Body of pancreas (tissue), 4 donors: ENCODE measurements around the gene IGSF11. TPM values are rescaled to one million over a fixed set of nuclear protein-coding genes. Genes with fewer than 3 reads are reported as not detected.
"Not testable (repeated sequence)": the region's sequence is repeated elsewhere in the genome, so short reads cannot be mapped to it uniquely, and the experiment has no call there.

Source experiments
- ATAC-seq: fragments of 150-250 bp; one replicate; pipeline ENCODE4 v1.9.1; 2016
- DNase-seq, 4 donors: peaks; one replicate each; pipeline ENCODE4 v3.0.0-alpha.2; 2019
- H3K27ac ChIP-seq, 4 donors: fragments of 200-600 bp; sonication (generic); 1 replicate in 3 of 4; 2 replicates in 1 of 4; pipeline versions ENCODE4 v1.5.1 to v1.6.1; 2016 to 2019; ENCODE audit warnings: mild to moderate bottlenecking in 1 of 4, mixed read lengths in 1 of 4, moderate library complexity in 1 of 4
- H3K27me3 ChIP-seq, 2 donors: fragments of 200-600 bp; sonication (generic); one replicate each; pipeline ENCODE4 v1.6.0; 2016; ENCODE audit warnings: mild to moderate bottlenecking in 1 of 2
- H3K36me3 ChIP-seq, 2 donors: fragments of 200-600 bp; sonication (generic); replicated peaks in 1 of 2; 2 replicates each; pipeline ENCODE4 v1.5.1; 2016; ENCODE audit warnings: low read depth in 2 of 2; ENCODE audit not compliant: insufficient read depth in 1 of 2
- H3K4me1 ChIP-seq: fragments of 200-600 bp; sonication (generic); one replicate; pipeline ENCODE4 v1.6.0; 2016
- H3K4me3 ChIP-seq, 2 donors: fragments of 200-600 bp; sonication (generic); 1 replicate in 1 of 2; 2 replicates in 1 of 2; pipeline ENCODE4 v1.5.1; 2016 to 2019
- H3K9me3 ChIP-seq, 3 donors: fragments of 200-600 bp; sonication (generic); 1 replicate in 2 of 3; 2 replicates in 1 of 3; pipeline ENCODE4 v1.5.1; 2016
- CTCF ChIP-seq, 7 experiments: fragments of 450-650 bp in 4 of 7; fragments of 200-600 bp in 3 of 7; sonication (generic) in 3 of 7; IDR thresholded peaks; one replicate each; pipeline ENCODE4 v1.5.1; 2016 to 2019; ENCODE audit warnings: antibody characterized with exemption in 7 of 7
- POLR2A ChIP-seq, 3 donors: fragments of 450-650 bp; IDR thresholded peaks; one replicate each; pipeline ENCODE4 v1.6.1; 2016; ENCODE audit warnings: antibody characterized with exemption in 3 of 3, mild to moderate bottlenecking in 2 of 3
- WGBS, 2 donors: methylation state at CpG; one replicate each; pipeline ENCODE4 v1.1.5; 2017; 5-methylcytosine and 5-hydroxymethylcytosine counted together
- intact Hi-C: fragments of 100-400 bp; cut with DNase I; formaldehyde crosslinking; loops from one replicate; pipeline ENCODE4 v1.15.1; 2023
- total RNA-seq, 2 donors: library from RNA; depleted of rRNA; stranded (reverse); fragments of >200 nt; gene quantifications; one replicate each; pipeline ENCODE4 v1.1.0, GENCODE V29; 2016

The IGSF11 gene
- total RNA-seq, result 1 to 10 TPM; 3.0 to 9.1 TPM

- peak; percentile 90 for ATAC-seq
- Histone ChIP-seq H3K36me3 (no peaks in the 10 kb centered on the region), H3K27me3 (no peaks in the 10 kb centered on the region), H3K27ac (peak within 1 kb of the TSS; percentile 41 to 88 (median 80)), H3K4me1 (peaks cover 6% of the 10 kb centered on the region), H3K9me3 (no peaks in the 10 kb centered on the region), H3K4me3 (peak within 1 kb of the TSS; percentile 56 to 81)
- peak; percentile 78 to 84 (median 80) for DNase-seq
- TF ChIP-seq CTCF (IDR thresholded peaks at IDR 0.05) (peak; percentile 22 to 93 (median 64)), POLR2A (IDR thresholded peaks at IDR 0.05) (peak; percentile 48 to 78 (median 78))
- 0 to 1% methylated on average over 10 to 60 of the region's 80 CpGs for WGBS, 2 donors
- intact Hi-C loops, result loop anchor here (5.0 kb wide), 1 partner anchor 152 kb away; no protein-coding TSS in a partner anchor
These were observed at the start of gene IGSF11 for GRCh38 chr3:119034256-119035013. TSS of gene IGSF11 (minus strand) at chr3:119034846. CDS start at chr3:119034582, 264 bp downstream.

- intact Hi-C loops, result no loop called here
- DNase-seq (no peak), ATAC-seq (no peak)
- TF ChIP-seq POLR2A (IDR thresholded peaks at IDR 0.05), result no peak
- no peak for TF ChIP-seq CTCF (IDR thresholded peaks at IDR 0.05)
- H3K27ac ChIP-seq, result no peak overlapping the region
- H3K27me3 ChIP-seq, result no peaks in the 10 kb centered on the region
- WGBS, 2 donors, result 62 to 67% methylated on average over 1 of the region's 1 CpG
- H3K9me3 ChIP-seq, result no peaks in the 10 kb centered on the region
- H3K4me1 ChIP-seq, result no peaks in the 10 kb centered on the region
- no peaks in the 10 kb centered on the region for H3K36me3 ChIP-seq
- H3K4me3 ChIP-seq, result no peak overlapping the region
These were observed 45.7 kb upstream of the IGSF11 start for GRCh38 chr3:119080364-119080763.

- 90 to 94% methylated on average over 2 to 19 of the region's 36 CpGs for WGBS, 2 donors
- no peaks in the 10 kb centered on the region for H3K27me3 ChIP-seq
- TF ChIP-seq CTCF (IDR thresholded peaks at IDR 0.05) (no peak), POLR2A (IDR thresholded peaks at IDR 0.05) (no peak)
- no peak overlapping the region for H3K4me3 ChIP-seq
- DNase-seq (no peak), ATAC-seq (no peak)
- no peaks in the 10 kb centered on the region for H3K9me3 ChIP-seq
- intact Hi-C loops, result no loop called here
- H3K4me1 ChIP-seq, result no peaks in the 10 kb centered on the region
- H3K36me3 ChIP-seq, result no peaks in the 10 kb centered on the region
- no peak overlapping the region for H3K27ac ChIP-seq
These were observed 38.8 kb upstream of the IGSF11 start for GRCh38 chr3:119073258-119074001.

- 90 to 96% methylated on average over 15 of the region's 15 CpGs for WGBS, 2 donors
- H3K27ac ChIP-seq, intact Hi-C loops, H3K4me3 ChIP-seq, ATAC-seq, H3K9me3 ChIP-seq, DNase-seq, H3K27me3 ChIP-seq, H3K4me1 ChIP-seq, H3K36me3 ChIP-seq: not testable (repeated sequence)
These were observed 37.8 kb upstream of the IGSF11 start for GRCh38 chr3:119072451-119072850.

GRCh38 chr3:119069725-119070124 lies 35.1 kb upstream of the IGSF11 start:
- DNase-seq (no peak), ATAC-seq (no peak)
- no peak for TF ChIP-seq CTCF (IDR thresholded peaks at IDR 0.05)
- TF ChIP-seq POLR2A (IDR thresholded peaks at IDR 0.05), result no peak
- 59 to 65% methylated on average over 3 of the region's 3 CpGs for WGBS, 2 donors
- Histone ChIP-seq H3K27me3 (no peaks in the 10 kb centered on the region), H3K27ac (no peak overlapping the region), H3K4me3 (no peak overlapping the region), H3K9me3 (no peaks in the 10 kb centered on the region), H3K36me3 (no peaks in the 10 kb centered on the region), H3K4me1 (no peaks in the 10 kb centered on the region)
- intact Hi-C loops, result no loop called here
